Liver (tissue), 9 donors: ENCODE results near the gene TXNDC11. TPM values are rescaled to one million over a fixed set of nuclear protein-coding genes. Genes with fewer than 3 reads are reported as not detected.

Experiments used
- DNase-seq: peaks from one replicate; pipeline ENCODE4 v3.0.0-alpha.2; 2017; ENCODE audit warnings: low spot score
- H3K27ac ChIP-seq, 2 donors: one replicate each; pipeline ENCODE4 v1.7.0; 2013; ENCODE audit warnings: inconsistent platforms in 2 of 2, low read length in 2 of 2, control low read depth in 1 of 2, low read depth in 1 of 2, mild to moderate bottlenecking in 1 of 2
- H3K27me3 ChIP-seq, 4 donors: one replicate each; pipeline versions ENCODE4 v1.6.1 to v1.7.0; 2013; ENCODE audit warnings: low read length in 3 of 4, inconsistent platforms in 1 of 4, mild to moderate bottlenecking in 1 of 4, moderate library complexity in 1 of 4; ENCODE audit not compliant: control insufficient read depth in 4 of 4, insufficient read depth in 4 of 4
- H3K36me3 ChIP-seq, 4 donors: one replicate each; pipeline versions ENCODE4 v1.6.1 to v1.7.0; 2013; ENCODE audit warnings: low read length in 3 of 4, mild to moderate bottlenecking in 3 of 4, low read depth in 1 of 4, moderate library complexity in 1 of 4; ENCODE audit not compliant: control insufficient read depth in 4 of 4, insufficient read depth in 3 of 4
- H3K4me1 ChIP-seq, 4 donors: one replicate each; pipeline versions ENCODE4 v1.6.1 to v1.7.0; 2013; ENCODE audit warnings: low read length in 3 of 4, mild to moderate bottlenecking in 3 of 4, moderate library complexity in 1 of 4; ENCODE audit not compliant: control insufficient read depth in 4 of 4, insufficient read depth in 4 of 4
- H3K4me3 ChIP-seq, 3 donors: one replicate each; pipeline versions ENCODE4 v1.6.1 to v1.7.0; 2013; ENCODE audit warnings: low read length in 3 of 3, control low read depth in 1 of 3, low read depth in 1 of 3, mild to moderate bottlenecking in 1 of 3
- H3K9ac ChIP-seq, 2 donors: one replicate each; pipeline ENCODE4 v1.7.0; 2013; ENCODE audit warnings: low read length in 2 of 2, mild to moderate bottlenecking in 2 of 2, moderate library complexity in 2 of 2, control low read depth in 1 of 2, low read depth in 1 of 2
- H3K9me3 ChIP-seq, 4 donors: one replicate each; pipeline versions ENCODE4 v1.6.1 to v1.7.0; 2013; ENCODE audit warnings: low read length in 3 of 4; ENCODE audit not compliant: control insufficient read depth in 4 of 4
- CTCF ChIP-seq: fragments of 150-350 bp; IDR thresholded peaks from 2 replicates; pipeline ENCODE4 v1.5.1; 2017; ENCODE audit warnings: improper control_type of control experiment, low read depth, low read length; ENCODE audit not compliant: missing input control
- EGR1 ChIP-seq, 2 donors: IDR thresholded peaks; 2 replicates each; pipeline ENCODE4 v1.6.1; 2016 to 2018; ENCODE audit warnings: antibody characterized with exemption in 2 of 2, low read depth in 2 of 2
- FOXA1 ChIP-seq: IDR thresholded peaks from 2 replicates; pipeline ENCODE4 v1.6.1; 2016; ENCODE audit warnings: antibody characterized with exemption
- FOXA2 ChIP-seq: IDR thresholded peaks from 2 replicates; pipeline ENCODE4 v1.6.1; 2016; ENCODE audit warnings: antibody characterized with exemption
- GABPA ChIP-seq, 2 donors: IDR thresholded peaks in 1 of 2; conservative IDR thresholded peaks in 1 of 2; 2 replicates each; pipeline ENCODE4 v1.6.1; 2016; ENCODE audit warnings: antibody characterized with exemption in 2 of 2, mild to moderate bottlenecking in 1 of 2, moderate library complexity in 1 of 2
- HNF4A ChIP-seq, 2 donors: conservative IDR thresholded peaks; 2 replicates each; pipeline ENCODE4 v1.6.1; 2016; ENCODE audit warnings: antibody characterized with exemption in 2 of 2, mild to moderate bottlenecking in 2 of 2
- HNF4G ChIP-seq: IDR thresholded peaks from 2 replicates; pipeline ENCODE4 v1.6.1; 2016; ENCODE audit warnings: antibody characterized with exemption
- JUND ChIP-seq, 2 donors: IDR thresholded peaks; 2 replicates each; pipeline ENCODE4 v1.6.1; 2016; ENCODE audit warnings: antibody characterized with exemption in 2 of 2
- MAX ChIP-seq: IDR thresholded peaks from 2 replicates; pipeline ENCODE4 v1.6.1; 2016; ENCODE audit warnings: antibody characterized with exemption
- NR2F2 ChIP-seq: IDR thresholded peaks from 2 replicates; pipeline ENCODE4 v1.6.1; 2016; ENCODE audit warnings: antibody characterized with exemption
- RAD21 ChIP-seq, 2 donors: IDR thresholded peaks; 2 replicates each; pipeline ENCODE4 v1.6.1; 2016; ENCODE audit warnings: antibody characterized with exemption in 2 of 2, mild to moderate bottlenecking in 2 of 2
- RXRA ChIP-seq, 2 donors: IDR thresholded peaks; 2 replicates each; pipeline ENCODE4 v1.6.1; 2017 to 2018; ENCODE audit warnings: antibody characterized with exemption in 2 of 2, mild to moderate bottlenecking in 1 of 2
- SP1 ChIP-seq: IDR thresholded peaks from 2 replicates; pipeline ENCODE4 v1.6.1; 2018; ENCODE audit warnings: antibody characterized with exemption, mild to moderate bottlenecking
- TAF1 ChIP-seq: conservative IDR thresholded peaks from 2 replicates; pipeline ENCODE4 v1.6.1; 2016; ENCODE audit warnings: antibody characterized with exemption, mild to moderate bottlenecking
- YY1 ChIP-seq: IDR thresholded peaks from 2 replicates; pipeline ENCODE4 v1.6.1; 2016; ENCODE audit warnings: antibody characterized with exemption, mild to moderate bottlenecking
- WGBS: extraction: QIAGEN DNeasy Blood & Tissue Kit; methylation state at CpG from one replicate; pipeline ENCODE4 v1.1.7; 2013; 5-methylcytosine and 5-hydroxymethylcytosine counted together
- polyA plus RNA-seq, 2 donors: library from polyadenylated mRNA; stranded (reverse) in 1 of 2; unstranded in 1 of 2; fragments of 200-250 nt in 1 of 2; fragments of >200 nt in 1 of 2; fragmentation: Nextera tagmentation in 1 of 2; extraction: Ambion mirVana in 1 of 2; gene quantifications; one replicate each; pipeline versions ENCODE4 v1.2.1 to v1.2.3, GENCODE V29; 2013 to 2015
- total RNA-seq, 2 donors: library from RNA; depleted of rRNA; stranded (reverse); fragments of >200 nt; gene quantifications; one replicate each; pipeline ENCODE4 v1.2.3, GENCODE V29; 2014
- TF ChIP-seq, protein P1 (sequence below): IDR thresholded peaks from 2 replicates; pipeline ENCODE4 v1.6.1; 2016; ENCODE audit warnings: antibody characterized with exemption, mild to moderate bottlenecking
- TF ChIP-seq, protein P2 (sequence below): IDR thresholded peaks from 2 replicates; pipeline ENCODE4 v1.6.1; 2016; ENCODE audit warnings: antibody characterized with exemption
- TF ChIP-seq, protein P3 (sequence below): IDR thresholded peaks from 2 replicates; pipeline ENCODE4 v1.6.1; 2016; ENCODE audit warnings: antibody characterized with exemption
- donor health status: healthy.
- donor health status: healthy.
- donor health status: healthy.
- donor health status: healthy.
- donor health status: healthy.

Gene TXNDC11
- total and polyA plus RNA-seq, 4 donors = 26.4 to 63.5 (median 48.5) TPM

DNA sequence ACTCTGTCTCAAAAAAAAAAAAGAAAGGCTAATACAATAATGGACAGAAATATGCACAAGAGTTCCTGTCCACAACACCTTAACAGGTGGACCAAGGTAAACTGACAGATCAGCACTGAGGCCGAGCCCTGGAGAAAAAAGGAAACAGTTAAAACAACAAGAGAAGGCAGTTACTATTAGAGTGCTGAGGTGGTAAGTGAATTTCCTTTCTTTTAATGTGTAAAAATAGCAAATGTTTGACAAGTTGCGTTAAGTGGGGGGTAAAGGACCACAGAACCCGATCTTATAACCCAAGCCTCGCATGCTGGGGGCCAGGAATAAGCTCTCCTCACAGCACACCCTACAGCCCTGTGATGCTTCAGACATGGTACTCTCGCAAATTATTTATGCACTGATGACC, 24.8 kb downstream of the TXNDC11 start:
- Histone ChIP-seq H3K4me1 (peaks cover 0 to 13% (median 7%) of the 10 kb centered on the region in 4 donors), H3K4me3 (no peak overlapping the region), H3K36me3 (peaks cover 15 to 36% (median 23%) of the 10 kb centered on the region in 4 donors), H3K9me3 (no peaks in the 10 kb centered on the region), H3K27me3 (no peaks in the 10 kb centered on the region), H3K27ac (no peak overlapping the region), H3K9ac (no peak overlapping the region)
- no peak for DNase-seq
- WGBS = 86% methylated on average over 5 of the region's 5 CpGs
- no peak for TF ChIP-seq RAD21 (IDR thresholded peaks at IDR 0.05)
- TF ChIP-seq FOXA2 = no peak
- TF ChIP-seq, protein P1, sequence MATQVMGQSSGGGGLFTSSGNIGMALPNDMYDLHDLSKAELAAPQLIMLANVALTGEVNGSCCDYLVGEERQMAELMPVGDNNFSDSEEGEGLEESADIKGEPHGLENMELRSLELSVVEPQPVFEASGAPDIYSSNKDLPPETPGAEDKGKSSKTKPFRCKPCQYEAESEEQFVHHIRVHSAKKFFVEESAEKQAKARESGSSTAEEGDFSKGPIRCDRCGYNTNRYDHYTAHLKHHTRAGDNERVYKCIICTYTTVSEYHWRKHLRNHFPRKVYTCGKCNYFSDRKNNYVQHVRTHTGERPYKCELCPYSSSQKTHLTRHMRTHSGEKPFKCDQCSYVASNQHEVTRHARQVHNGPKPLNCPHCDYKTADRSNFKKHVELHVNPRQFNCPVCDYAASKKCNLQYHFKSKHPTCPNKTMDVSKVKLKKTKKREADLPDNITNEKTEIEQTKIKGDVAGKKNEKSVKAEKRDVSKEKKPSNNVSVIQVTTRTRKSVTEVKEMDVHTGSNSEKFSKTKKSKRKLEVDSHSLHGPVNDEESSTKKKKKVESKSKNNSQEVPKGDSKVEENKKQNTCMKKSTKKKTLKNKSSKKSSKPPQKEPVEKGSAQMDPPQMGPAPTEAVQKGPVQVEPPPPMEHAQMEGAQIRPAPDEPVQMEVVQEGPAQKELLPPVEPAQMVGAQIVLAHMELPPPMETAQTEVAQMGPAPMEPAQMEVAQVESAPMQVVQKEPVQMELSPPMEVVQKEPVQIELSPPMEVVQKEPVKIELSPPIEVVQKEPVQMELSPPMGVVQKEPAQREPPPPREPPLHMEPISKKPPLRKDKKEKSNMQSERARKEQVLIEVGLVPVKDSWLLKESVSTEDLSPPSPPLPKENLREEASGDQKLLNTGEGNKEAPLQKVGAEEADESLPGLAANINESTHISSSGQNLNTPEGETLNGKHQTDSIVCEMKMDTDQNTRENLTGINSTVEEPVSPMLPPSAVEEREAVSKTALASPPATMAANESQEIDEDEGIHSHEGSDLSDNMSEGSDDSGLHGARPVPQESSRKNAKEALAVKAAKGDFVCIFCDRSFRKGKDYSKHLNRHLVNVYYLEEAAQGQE = no peak
- no peak for TF ChIP-seq YY1
- no peak for TF ChIP-seq SP1
- no peak for TF ChIP-seq JUND (IDR thresholded peaks at IDR 0.05)
- no peak for TF ChIP-seq EGR1 (IDR thresholded peaks at IDR 0.05; ENCODE audit: low read depth in 2 of 2)
- no peak for TF ChIP-seq NR2F2
- no peak for TF ChIP-seq MAX
- TF ChIP-seq, protein P2, sequence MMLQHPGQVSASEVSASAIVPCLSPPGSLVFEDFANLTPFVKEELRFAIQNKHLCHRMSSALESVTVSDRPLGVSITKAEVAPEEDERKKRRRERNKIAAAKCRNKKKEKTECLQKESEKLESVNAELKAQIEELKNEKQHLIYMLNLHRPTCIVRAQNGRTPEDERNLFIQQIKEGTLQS = no peak
- no peak for TF ChIP-seq RXRA (IDR thresholded peaks at IDR 0.05)
- TF ChIP-seq GABPA (IDR thresholded peaks at IDR 0.05 in 1 of 2, conservative IDR thresholded peaks at IDR 0.05 in 1 of 2) = no peak
- no peak for TF ChIP-seq FOXA1
- TF ChIP-seq HNF4G = no peak

- H3K9me3 ChIP-seq = no peaks in the 10 kb centered on the region
- H3K4me1 ChIP-seq = peaks cover 0 to 13% (median 7%) of the 10 kb centered on the region in 4 donors
- H3K4me3 ChIP-seq = no peak overlapping the region
- no peaks in the 10 kb centered on the region for H3K27me3 ChIP-seq
- H3K9ac ChIP-seq = no peak overlapping the region
- no peak overlapping the region for H3K27ac ChIP-seq
- no peak for DNase-seq
- H3K36me3 ChIP-seq = peaks cover 16 to 32% (median 21%) of the 10 kb centered on the region in 4 donors
- TF ChIP-seq, protein P3, sequence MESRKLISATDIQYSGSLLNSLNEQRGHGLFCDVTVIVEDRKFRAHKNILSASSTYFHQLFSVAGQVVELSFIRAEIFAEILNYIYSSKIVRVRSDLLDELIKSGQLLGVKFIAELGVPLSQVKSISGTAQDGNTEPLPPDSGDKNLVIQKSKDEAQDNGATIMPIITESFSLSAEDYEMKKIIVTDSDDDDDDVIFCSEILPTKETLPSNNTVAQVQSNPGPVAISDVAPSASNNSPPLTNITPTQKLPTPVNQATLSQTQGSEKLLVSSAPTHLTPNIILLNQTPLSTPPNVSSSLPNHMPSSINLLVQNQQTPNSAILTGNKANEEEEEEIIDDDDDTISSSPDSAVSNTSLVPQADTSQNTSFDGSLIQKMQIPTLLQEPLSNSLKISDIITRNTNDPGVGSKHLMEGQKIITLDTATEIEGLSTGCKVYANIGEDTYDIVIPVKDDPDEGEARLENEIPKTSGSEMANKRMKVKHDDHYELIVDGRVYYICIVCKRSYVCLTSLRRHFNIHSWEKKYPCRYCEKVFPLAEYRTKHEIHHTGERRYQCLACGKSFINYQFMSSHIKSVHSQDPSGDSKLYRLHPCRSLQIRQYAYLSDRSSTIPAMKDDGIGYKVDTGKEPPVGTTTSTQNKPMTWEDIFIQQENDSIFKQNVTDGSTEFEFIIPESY = no peak
- TF ChIP-seq JUND (IDR thresholded peaks at IDR 0.05) (no peak), SP1 (no peak), TAF1 (no peak), MAX (no peak), HNF4A (conservative IDR thresholded peaks at IDR 0.05) (no peak), RXRA (IDR thresholded peaks at IDR 0.05) (no peak), CTCF (no peak), FOXA1 (no peak)
- TF ChIP-seq, protein P1 = no peak
These were observed 26.3 kb downstream of the TXNDC11 start for GRCh38 chr16:11716336-11716735.
